GM06990 (cell line): ENCODE measurements around the gene HPCAL1.

Experiments used
- DNase-seq: peaks from one replicate; pipeline ENCODE4 v3.0.0-alpha.2; 2011; ENCODE audit not compliant: insufficient read length; ENCODE audit errors: extremely low read depth
- H3K27me3 ChIP-seq: replicated peaks from 2 replicates; pipeline ENCODE4 v1.6.0; 2011; ENCODE audit warnings: low read length; ENCODE audit not compliant: control insufficient read depth, insufficient read depth
- H3K36me3 ChIP-seq: 2 replicates; pipeline ENCODE4 v1.5.1; 2011; ENCODE audit warnings: low read length; ENCODE audit not compliant: control insufficient read depth, insufficient read depth
- H3K4me3 ChIP-seq: replicated peaks from 2 replicates; pipeline ENCODE4 v1.5.1; 2011; ENCODE audit warnings: low read depth, mild to moderate bottlenecking, control low read depth, low read length
- CTCF ChIP-seq: IDR thresholded peaks from 2 replicates; pipeline ENCODE4 v1.5.1; 2011; ENCODE audit warnings: low read length, control low read depth, mild to moderate bottlenecking, inconsistent platforms; ENCODE audit not compliant: insufficient read depth, poor library complexity, severe bottlenecking

The HPCAL1 gene

DNA sequence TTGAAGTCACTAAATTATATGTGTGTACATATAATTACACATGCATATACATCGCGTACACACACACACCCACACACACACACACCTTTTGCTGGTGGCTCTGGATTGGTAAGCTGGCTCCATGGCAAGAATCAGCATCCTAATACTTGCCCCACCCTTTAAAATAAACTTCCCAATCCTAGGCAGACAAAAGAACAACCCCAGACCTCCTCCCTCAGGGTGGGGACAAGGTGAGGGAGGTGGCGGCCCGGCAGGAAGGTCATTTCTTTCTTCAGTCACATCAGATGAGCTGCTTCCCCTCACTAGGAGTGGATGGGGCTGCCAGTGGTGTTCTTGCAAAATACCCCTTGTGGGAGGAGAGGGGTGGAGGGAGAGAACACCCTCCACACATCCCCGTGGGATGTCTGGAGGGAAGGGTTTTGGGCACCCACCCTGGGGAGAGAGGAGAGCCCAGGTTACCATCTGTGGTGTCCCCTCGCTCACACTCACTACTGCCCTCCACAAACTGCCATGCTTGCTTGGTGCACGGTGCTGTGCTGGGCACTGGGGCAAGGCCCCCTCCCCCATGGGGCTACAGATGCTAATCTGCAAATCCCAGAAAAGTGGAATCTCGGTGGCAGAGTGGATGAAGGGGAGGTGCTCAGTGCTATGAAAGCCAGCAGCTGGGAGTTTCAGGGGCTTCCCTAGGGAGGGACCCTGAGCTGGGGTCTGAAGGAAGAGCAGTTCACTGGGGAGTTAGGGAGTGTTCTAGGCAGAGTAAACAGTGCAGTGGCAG, 81.4 kb downstream of the HPCAL1 start:
- no peak for TF ChIP-seq CTCF
- H3K27me3 ChIP-seq = no peaks in the 10 kb centered on the region; the same call in 1 of the 2 replicates
- no peak for DNase-seq
- H3K36me3 ChIP-seq = no peaks in the 10 kb centered on the region
- no peak overlapping the region for H3K4me3 ChIP-seq

DNA sequence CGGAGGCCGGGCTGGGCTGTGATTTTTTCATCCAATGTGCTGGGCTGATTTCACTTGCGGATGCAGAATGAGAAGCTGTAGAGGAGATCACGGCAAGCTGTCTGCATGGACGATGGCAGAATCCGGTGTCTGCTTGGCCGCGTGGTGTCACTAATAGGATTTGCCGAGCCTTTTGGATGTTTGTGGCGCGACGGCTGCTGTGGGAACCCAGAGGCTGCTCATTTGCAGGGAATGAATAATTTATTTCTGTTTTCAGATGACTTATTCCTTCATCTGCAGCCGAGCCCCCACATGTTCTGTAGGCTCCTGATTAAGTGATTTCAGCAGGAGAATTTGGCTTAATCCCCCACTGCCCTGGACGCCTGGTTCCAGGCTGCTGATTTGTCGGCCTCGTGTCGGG, 82.8 kb downstream of the HPCAL1 start:
- no peaks in the 10 kb centered on the region; the same call in 1 of the 2 replicates for H3K27me3 ChIP-seq
- TF ChIP-seq CTCF = no peak
- no peak for DNase-seq
- H3K4me3 ChIP-seq = no peak overlapping the region
- no peaks in the 10 kb centered on the region for H3K36me3 ChIP-seq

DNA sequence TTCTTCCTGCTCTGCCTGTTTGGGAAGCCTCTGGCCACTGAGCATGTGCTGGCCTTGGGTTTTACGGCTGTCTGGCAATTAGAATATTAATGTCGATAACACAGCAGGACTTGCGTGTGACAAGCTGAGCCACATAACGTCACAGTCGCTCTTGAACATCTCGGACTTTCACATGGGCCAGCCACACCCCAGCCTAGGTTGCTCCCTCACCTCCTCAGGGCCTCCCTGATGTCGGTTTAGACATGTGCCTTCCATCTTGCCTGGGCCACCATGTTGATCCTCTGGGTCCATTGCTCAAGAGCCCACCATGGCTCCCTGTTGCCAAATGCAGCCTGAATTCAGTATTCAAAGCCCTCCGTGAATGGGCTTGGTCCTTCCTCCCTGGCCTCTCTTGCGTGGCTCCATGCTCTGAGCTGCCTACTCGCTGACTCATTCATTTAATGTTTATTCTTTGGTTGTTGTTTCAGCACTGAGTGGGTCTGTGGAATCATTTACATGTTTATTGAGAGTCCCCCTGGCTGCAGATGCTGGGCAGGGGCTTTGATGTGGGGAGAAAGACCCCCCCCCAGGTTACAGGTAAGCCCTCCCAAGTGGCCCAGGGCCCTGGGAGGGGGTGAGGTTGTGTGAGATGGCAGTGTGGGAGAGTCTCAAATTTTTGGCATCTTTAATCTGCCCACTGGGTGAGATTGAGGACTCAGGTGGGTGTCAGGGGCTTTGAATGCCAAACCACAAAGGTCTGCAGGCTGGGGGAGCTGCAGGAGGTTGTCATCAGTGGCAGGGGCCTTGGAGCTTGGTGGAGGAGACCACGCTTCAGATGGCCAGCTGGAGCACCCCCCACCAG, 83.4 kb downstream of the HPCAL1 start:
- no peak for TF ChIP-seq CTCF
- no peak for DNase-seq
- no peaks in the 10 kb centered on the region; the same call in 1 of the 2 replicates for H3K27me3 ChIP-seq
- H3K36me3 ChIP-seq = no peaks in the 10 kb centered on the region
- no peak overlapping the region for H3K4me3 ChIP-seq

GRCh38 chr2:10387033-10387432, 84.3 kb downstream of the HPCAL1 start:
- no peak for TF ChIP-seq CTCF
- H3K4me3 ChIP-seq = no peak overlapping the region
- no peaks in the 10 kb centered on the region for H3K36me3 ChIP-seq
- DNase-seq = no peak
- no peaks in the 10 kb centered on the region; the same call in 1 of the 2 replicates for H3K27me3 ChIP-seq

- no peak for TF ChIP-seq CTCF
- no peaks in the 10 kb centered on the region for H3K27me3 ChIP-seq
Measured at GRCh38 chr2:10388954-10389560, 86.4 kb downstream of the HPCAL1 start.

More at GRCh38 chr2:10388954-10389560, 86.4 kb downstream of the HPCAL1 start:
- no peaks in the 10 kb centered on the region for H3K36me3 ChIP-seq
- DNase-seq = no peak
- H3K4me3 ChIP-seq = no peak overlapping the region
